HCT116 (cell line): ENCODE results near the gene SPHK1. TPM values are rescaled to one million over a fixed set of nuclear protein-coding genes. Genes with fewer than 3 reads are reported as not detected.

Experiments
- ATAC-seq: fragments of 200-7000 bp; cut with Tn5 transposase; 2 replicates; pipeline ENCODE4 v1.9.1; 2020; ENCODE audit warnings: mild to moderate bottlenecking, moderate library complexity
- BruUV-seq: library from RNA; stranded (reverse); fragments of 400-500 nt; replicated peaks from 2 replicates; lab custom pipeline; 2021; lab: Mats Ljungman, UMichigan
- CTCF ChIA-PET: fragments of 300-600 bp; sonication (Branson Sonifier 250); formaldehyde crosslinking; loops from one replicate; lab custom pipeline; 2021; ENCODE audit warnings: antibody characterized with exemption; lab: Charles Lee
- POLR2A ChIA-PET: fragments of 300-600, 350-600 bp; sonication (Branson Sonifier 250); formaldehyde crosslinking; loops from one replicate; lab custom pipeline; 2021; ENCODE audit warnings: antibody characterized with exemption; lab: Charles Lee
- RAD21 ChIA-PET, 2 experiments: fragments of 300-600 bp; sonication (Branson Sonifier 250); formaldehyde crosslinking; loops; one replicate each; lab custom pipeline; 2023; ENCODE audit warnings: low total read pairs in 2 of 2; ENCODE audit not compliant: uncharacterized antibody in 2 of 2, unreplicated experiment in 2 of 2, low non-redundant PET in 1 of 2; lab: Charles Lee
- DNase-seq: peaks from one replicate; pipeline ENCODE4 v3.0.0-alpha.2; 2010; ENCODE audit warnings: low read depth, low spot score
- H2AFZ ChIP-seq: fragments of 200-600 bp; shearing (Covaris generic), sonication (generic); 2 replicates; pipeline ENCODE4 v1.6.1; 2017; ENCODE audit warnings: low read depth, mixed run types, mixed read lengths, antibody characterized with exemption, low read length; ENCODE audit not compliant: poor library complexity, severe bottlenecking
- H3K27ac ChIP-seq: 2 replicates; pipeline ENCODE4 v1.5.1; 2012; ENCODE audit warnings: low read depth, low read length
- H3K27me3 ChIP-seq: fragments of 200-600 bp; sonication (generic); 2 replicates; pipeline ENCODE4 v1.6.1; 2016; ENCODE audit warnings: mixed run types, low read length, mixed read lengths; ENCODE audit not compliant: insufficient read depth
- H3K36me3 ChIP-seq, 2 experiments: fragments of 200-500 bp in 1 of 2; fragments of 200-600 bp in 1 of 2; sonication (Bioruptor generic) in 1 of 2; sonication (generic) in 1 of 2; 2 replicates each; pipeline versions ENCODE4 v1.5.1 to v1.6.1; 2014 to 2016; ENCODE audit warnings: low read length in 2 of 2, inconsistent platforms in 1 of 2, mixed read lengths in 1 of 2, mixed run types in 1 of 2; ENCODE audit not compliant: insufficient read depth in 2 of 2, control insufficient read depth in 1 of 2
- H3K4me1 ChIP-seq, 2 experiments: fragments of 200-600 bp in 1 of 2; sonication (generic) in 1 of 2; 2 replicates each; pipeline versions ENCODE4 v1.5.1 to v1.6.1; 2012 to 2017; ENCODE audit warnings: low read length in 2 of 2, inconsistent platforms in 1 of 2, mild to moderate bottlenecking in 1 of 2, mixed read lengths in 1 of 2, mixed run types in 1 of 2, moderate library complexity in 1 of 2; ENCODE audit not compliant: insufficient read depth in 2 of 2, control insufficient read depth in 1 of 2
- H3K4me2 ChIP-seq: fragments of 200-600 bp; sonication (generic); 2 replicates; pipeline ENCODE4 v1.6.1; 2017; ENCODE audit warnings: mixed run types, low read length, mixed read lengths
- H3K4me3 ChIP-seq, 2 experiments: fragments of 200-600 bp in 1 of 2; sonication (generic) in 1 of 2; replicated peaks in 1 of 2; 2 replicates each; pipeline ENCODE4 v1.5.1; 2011 to 2016; ENCODE audit warnings: low read length in 2 of 2, control low read depth in 1 of 2, low read depth in 1 of 2, mild to moderate bottlenecking in 1 of 2, mixed read lengths in 1 of 2, mixed run types in 1 of 2
- H3K79me2 ChIP-seq: fragments of 200-600 bp; sonication (generic); 2 replicates; pipeline ENCODE4 v1.6.1; 2017; ENCODE audit warnings: mild to moderate bottlenecking, mixed run types, low read length, moderate library complexity, mixed read lengths; ENCODE audit not compliant: insufficient read depth
- H3K9ac ChIP-seq: fragments of 200-600 bp; sonication (generic); 2 replicates; pipeline ENCODE4 v1.6.1; 2016; ENCODE audit warnings: low read length, mixed read lengths
- H3K9me2 ChIP-seq: fragments of 200-600 bp; sonication (generic), shearing (Covaris generic); 2 replicates; pipeline ENCODE4 v1.6.1; 2017; ENCODE audit warnings: mixed run types, mild to moderate bottlenecking, moderate library complexity; ENCODE audit not compliant: insufficient read depth
- H3K9me3 ChIP-seq, 2 experiments: fragments of 200-500 bp in 1 of 2; fragments of 200-600 bp in 1 of 2; sonication (Bioruptor generic) in 1 of 2; sonication (generic) in 1 of 2; 2 replicates each; pipeline ENCODE4 v1.6.1; 2014 to 2017; ENCODE audit warnings: low read length in 2 of 2, mixed read lengths in 2 of 2, inconsistent platforms in 1 of 2, low read depth in 1 of 2, mild to moderate bottlenecking in 1 of 2, mixed run types in 1 of 2, moderate library complexity in 1 of 2; ENCODE audit not compliant: control insufficient read depth in 1 of 2, insufficient read depth in 1 of 2
- H4K20me1 ChIP-seq: fragments of 200-600 bp; sonication (generic), shearing (Covaris generic); 2 replicates; pipeline ENCODE4 v1.6.1; 2017; ENCODE audit warnings: mixed run types, mild to moderate bottlenecking, moderate library complexity; ENCODE audit not compliant: insufficient read depth
- CBX3 ChIP-seq: IDR thresholded peaks from 2 replicates; pipeline ENCODE4 v1.6.1; 2012; ENCODE audit warnings: low read depth
- CEBPB ChIP-seq: IDR thresholded peaks from 2 replicates; pipeline ENCODE4 v1.6.1; 2012; ENCODE audit warnings: low read depth
- EZH2phosphoT487 ChIP-seq: fragments of 200-600 bp; IDR thresholded peaks from 2 replicates; pipeline ENCODE4 v1.6.1; 2018; ENCODE audit warnings: antibody characterized with exemption, borderline replicate concordance
- REST ChIP-seq: IDR thresholded peaks from 2 replicates; pipeline ENCODE4 v1.6.1; 2012; ENCODE audit warnings: low read depth
- ZFX ChIP-seq: fragments of 450-650 bp; IDR thresholded peaks from 2 replicates; pipeline ENCODE4 v1.6.1; 2017
- intact Hi-C: fragments of 100-400 bp; cut with micrococcal nuclease; formaldehyde crosslinking; loops from 2 replicates; pipeline ENCODE4 v1.10.0; 2022
- total RNA-seq: library from RNA; stranded (reverse); gene quantifications from one replicate; pipeline ENCODE4 v1.2.1, GENCODE V29; 2021; ENCODE audit not compliant: unreplicated experiment

SPHK1 gene
- total RNA-seq, 1 experiment from 2014 or later, result 4.6 TPM

- no peak for TF ChIP-seq REST
- no peak for TF ChIP-seq CBX3
- TF ChIP-seq EZH2phosphoT487, result no peak
- TF ChIP-seq CEBPB, result no peak
Observed at GRCh38 chr17:76390003-76390421, 5.6 kb downstream of the SPHK1 start (continued).

GRCh38 chr17:76391200-76391715 lies 6.8 kb downstream of the SPHK1 start:
- RAD21 ChIA-PET, result no interaction called here
- Histone ChIP-seq H3K9me3 (no peaks in the 10 kb centered on the region), H4K20me1 (no peaks in the 10 kb centered on the region), H3K27ac (no peak overlapping the region), H2AFZ (no peak overlapping the region), H3K27me3 (no peaks in the 10 kb centered on the region), H3K9me2 (no peaks in the 10 kb centered on the region), H3K36me3 (peaks cover 17 to 30% of the 10 kb centered on the region in 2 experiments; a peak in 3 of 4 replicates), H3K9ac (no peak overlapping the region), H3K4me2 (no peak overlapping the region), H3K4me3 (no peak overlapping the region), H3K4me1 (peaks cover 0 to under 1% of the 10 kb centered on the region in 2 experiments; a peak in 3 of 4 replicates), H3K79me2 (no peaks in the 10 kb centered on the region)
- TF ChIP-seq REST (no peak), ZFX (no peak)
- ATAC-seq (no peak), DNase-seq (no peak)
- POLR2A ChIA-PET, result no interaction called here
- intact Hi-C loops, result no loop called here
- BruUV-seq, result no TSS peak
- CTCF ChIA-PET, result interaction anchor here (1.2 kb wide), 1 partner anchor 17 kb away, joined by 4 read pairs; no protein-coding TSS in a partner anchor
